Loucy (cell line): Measurements from ENCODE around the gene AGPAT2.

Experiments
- H2AFZ ChIP-seq: fragments of 200-600 bp; sonication (generic); 2 replicates; pipeline ENCODE4 v1.6.0; 2016; ENCODE audit warnings: antibody characterized with exemption, mild to moderate bottlenecking, low read length, moderate library complexity
- H3F3A ChIP-seq: fragments of 200-600 bp; 2 replicates; pipeline ENCODE4 v1.6.0; 2016; ENCODE audit warnings: antibody characterized with exemption, low read depth, mild to moderate bottlenecking
- H3K27me3 ChIP-seq: fragments of 200-600 bp; sonication (generic); 2 replicates; pipeline ENCODE4 v1.6.1; 2014; ENCODE audit warnings: low read length, mild to moderate bottlenecking; ENCODE audit not compliant: insufficient read depth, poor library complexity, severe bottlenecking
- H3K36me3 ChIP-seq: fragments of 200-600 bp; sonication (generic); 2 replicates; pipeline ENCODE4 v1.6.1; 2016; ENCODE audit warnings: low read length; ENCODE audit not compliant: insufficient read depth
- H3K4me1 ChIP-seq: fragments of 200-600 bp; sonication (generic); 2 replicates; pipeline ENCODE4 v1.5.1; 2014; ENCODE audit warnings: low read length, mild to moderate bottlenecking; ENCODE audit not compliant: insufficient read depth, poor library complexity, severe bottlenecking
- H3K4me2 ChIP-seq: fragments of 200-600 bp; sonication (generic); 2 replicates; pipeline ENCODE4 v1.6.0; 2014; ENCODE audit warnings: antibody characterized with exemption, low read length, low read depth, mild to moderate bottlenecking; ENCODE audit not compliant: poor library complexity, severe bottlenecking
- H3K4me3 ChIP-seq: fragments of 200-600 bp; sonication (generic); 2 replicates; pipeline ENCODE4 v1.5.1; 2014; ENCODE audit warnings: low read length, mild to moderate bottlenecking, mixed read lengths; ENCODE audit not compliant: poor library complexity, severe bottlenecking
- H3K79me2 ChIP-seq: fragments of 200-600 bp; sonication (generic); 2 replicates; pipeline ENCODE4 v1.6.1; 2014; ENCODE audit warnings: low read length; ENCODE audit not compliant: insufficient read depth
- H3K9ac ChIP-seq: fragments of 200-600 bp; sonication (generic); 2 replicates; pipeline ENCODE4 v1.6.0; 2014; ENCODE audit warnings: mild to moderate bottlenecking, low read depth, low read length, moderate library complexity; ENCODE audit not compliant: poor library complexity, severe bottlenecking
- H3K9me2 ChIP-seq: fragments of 200-600 bp; sonication (generic); replicated peaks from 2 replicates; pipeline ENCODE4 v1.6.1; 2016; ENCODE audit warnings: low read depth, low read length, mixed read lengths
- H3K9me3 ChIP-seq: fragments of 200-600 bp; sonication (generic); 2 replicates; pipeline ENCODE4 v1.6.1; 2014; ENCODE audit warnings: mild to moderate bottlenecking, antibody characterized with exemption, low read length, low read depth; ENCODE audit not compliant: insufficient read depth
- H4K20me1 ChIP-seq: fragments of 200-600 bp; sonication (generic); 2 replicates; pipeline ENCODE4 v1.6.0; 2014; ENCODE audit warnings: antibody characterized with exemption, low read length, mild to moderate bottlenecking; ENCODE audit not compliant: insufficient read depth, poor library complexity, severe bottlenecking
- EZH2phosphoT487 ChIP-seq: fragments of 200-600 bp; IDR thresholded peaks from 2 replicates; pipeline ENCODE4 v1.6.1; 2018; ENCODE audit warnings: antibody characterized with exemption, mild to moderate bottlenecking, moderate library complexity, borderline replicate concordance
- TF ChIP-seq, protein P1 (sequence below): fragments of 200-600 bp; sonication (generic); conservative IDR thresholded peaks from 2 replicates; pipeline ENCODE4 v1.5.1; 2014; ENCODE audit warnings: mild to moderate bottlenecking, antibody characterized with exemption, low read length

Gene AGPAT2

DNA sequence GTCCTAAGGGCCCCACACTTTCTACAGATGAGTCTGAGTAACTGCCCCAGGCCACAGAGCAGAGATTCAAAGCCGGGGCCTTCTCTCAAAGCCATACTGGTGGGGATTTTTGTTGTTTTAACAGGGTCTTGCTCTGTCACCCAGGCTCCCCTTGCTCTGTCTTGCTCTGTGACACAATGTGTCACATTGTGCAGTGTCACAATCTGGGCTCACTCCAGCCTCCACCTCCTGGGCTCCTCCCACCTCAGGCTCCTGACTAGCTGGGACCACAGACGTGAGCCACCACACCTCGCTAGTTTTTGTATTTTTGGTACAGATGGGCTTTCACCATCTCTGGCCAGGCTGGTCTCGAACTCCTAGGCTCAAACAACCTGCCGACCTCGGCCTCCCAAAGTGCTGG is 8.6 kb downstream of the AGPAT2 start:
- no peak overlapping the region for H3K4me3 ChIP-seq
- no peaks in the 10 kb centered on the region for H3K27me3 ChIP-seq
- H3K9me2 ChIP-seq, result no peaks in the 10 kb centered on the region
- no peak overlapping the region for H2AFZ ChIP-seq
- peaks cover 2% of the 10 kb centered on the region for H4K20me1 ChIP-seq
- no peak overlapping the region for H3K4me2 ChIP-seq
- H3F3A ChIP-seq, result no peaks in the 10 kb centered on the region
- no peak overlapping the region for H3K9ac ChIP-seq
- peaks cover 19% of the 10 kb centered on the region for H3K79me2 ChIP-seq
- TF ChIP-seq, protein P1, sequence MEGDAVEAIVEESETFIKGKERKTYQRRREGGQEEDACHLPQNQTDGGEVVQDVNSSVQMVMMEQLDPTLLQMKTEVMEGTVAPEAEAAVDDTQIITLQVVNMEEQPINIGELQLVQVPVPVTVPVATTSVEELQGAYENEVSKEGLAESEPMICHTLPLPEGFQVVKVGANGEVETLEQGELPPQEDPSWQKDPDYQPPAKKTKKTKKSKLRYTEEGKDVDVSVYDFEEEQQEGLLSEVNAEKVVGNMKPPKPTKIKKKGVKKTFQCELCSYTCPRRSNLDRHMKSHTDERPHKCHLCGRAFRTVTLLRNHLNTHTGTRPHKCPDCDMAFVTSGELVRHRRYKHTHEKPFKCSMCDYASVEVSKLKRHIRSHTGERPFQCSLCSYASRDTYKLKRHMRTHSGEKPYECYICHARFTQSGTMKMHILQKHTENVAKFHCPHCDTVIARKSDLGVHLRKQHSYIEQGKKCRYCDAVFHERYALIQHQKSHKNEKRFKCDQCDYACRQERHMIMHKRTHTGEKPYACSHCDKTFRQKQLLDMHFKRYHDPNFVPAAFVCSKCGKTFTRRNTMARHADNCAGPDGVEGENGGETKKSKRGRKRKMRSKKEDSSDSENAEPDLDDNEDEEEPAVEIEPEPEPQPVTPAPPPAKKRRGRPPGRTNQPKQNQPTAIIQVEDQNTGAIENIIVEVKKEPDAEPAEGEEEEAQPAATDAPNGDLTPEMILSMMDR, result no peak
- TF ChIP-seq EZH2phosphoT487, result no peak
- peaks cover 2% of the 10 kb centered on the region for H3K4me1 ChIP-seq
- H3K36me3 ChIP-seq, result peaks cover 10% of the 10 kb centered on the region; the same call in 1 of the 2 replicates
- H3K9me3 ChIP-seq, result no peaks in the 10 kb centered on the region

DNA sequence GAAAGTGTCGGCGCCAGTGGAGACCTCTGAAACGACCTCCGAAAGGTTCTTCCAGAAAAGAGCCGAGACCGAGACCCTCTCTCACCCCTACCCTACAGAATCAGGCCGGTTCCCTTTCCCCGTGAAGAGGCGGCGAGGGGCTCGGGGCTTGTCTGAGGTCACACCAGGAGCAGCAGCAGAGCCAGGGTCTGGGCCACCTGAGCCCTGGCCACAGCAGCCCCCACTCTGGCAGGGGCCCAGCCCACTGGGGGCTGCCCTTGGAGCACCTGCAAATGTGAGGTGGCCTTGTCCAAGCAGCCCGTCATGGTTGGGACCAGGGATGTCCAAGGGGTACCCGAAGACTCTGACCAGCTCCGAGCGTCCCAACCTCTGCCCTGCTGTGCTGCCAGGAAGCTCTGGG is 9.2 kb downstream of the AGPAT2 start:
- no peaks in the 10 kb centered on the region for H3K27me3 ChIP-seq
- no peak overlapping the region for H3K4me2 ChIP-seq
- no peak overlapping the region for H3K4me3 ChIP-seq
- H4K20me1 ChIP-seq, result no peaks in the 10 kb centered on the region
- no peak overlapping the region for H3K9ac ChIP-seq
- no peaks in the 10 kb centered on the region for H3K9me3 ChIP-seq
- no peaks in the 10 kb centered on the region for H3K4me1 ChIP-seq
- no peak for TF ChIP-seq EZH2phosphoT487
- TF ChIP-seq, protein P1, result no peak
- H3F3A ChIP-seq, result no peaks in the 10 kb centered on the region
- H3K36me3 ChIP-seq, result peaks cover 10% of the 10 kb centered on the region; the same call in 1 of the 2 replicates
- peaks cover 13% of the 10 kb centered on the region for H3K79me2 ChIP-seq
- H2AFZ ChIP-seq, result no peak overlapping the region
- H3K9me2 ChIP-seq, result no peaks in the 10 kb centered on the region

DNA sequence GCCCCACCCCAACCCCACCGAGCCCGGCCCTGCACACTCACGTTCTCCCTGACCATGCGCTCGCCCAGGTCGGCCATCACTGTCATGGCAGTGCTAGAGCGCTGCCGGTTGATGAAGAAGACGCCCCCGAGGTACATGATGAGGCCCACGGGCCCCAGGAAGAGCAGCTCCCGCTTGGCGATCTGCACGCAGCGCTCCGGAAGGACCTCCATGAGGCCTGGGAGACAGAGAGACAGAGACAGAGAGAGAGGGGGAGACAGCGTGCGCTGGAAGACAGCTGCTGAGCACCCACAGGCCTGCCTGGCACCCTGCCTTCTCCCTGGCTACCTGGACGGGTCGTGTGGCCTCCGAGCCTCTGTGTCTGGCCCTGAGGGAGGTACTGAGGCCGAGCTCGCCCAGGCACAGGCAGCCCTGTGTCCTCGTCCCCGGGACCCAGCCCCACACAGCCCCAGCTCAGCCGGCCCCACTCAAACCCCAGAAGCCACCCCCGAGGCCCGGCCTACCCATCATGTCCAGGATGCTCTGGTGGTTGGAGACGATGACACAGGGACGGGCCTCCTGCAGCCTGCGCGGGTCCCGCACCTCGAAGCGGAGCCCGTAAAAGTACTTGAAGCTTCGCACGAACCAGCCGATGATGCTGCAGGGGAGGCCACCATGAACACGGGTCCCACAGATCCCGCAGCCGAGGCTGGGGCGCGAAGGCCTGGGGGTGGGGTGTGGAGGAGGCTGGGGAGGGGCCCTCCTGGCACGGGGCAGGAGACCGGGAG is 10.2 kb downstream of the AGPAT2 start:
- Histone ChIP-seq H3K9me2 (no peaks in the 10 kb centered on the region), H3K4me2 (no peak overlapping the region), H3K79me2 (peaks cover 7% of the 10 kb centered on the region; the same call in 1 of the 2 replicates), H3K27me3 (no peaks in the 10 kb centered on the region), H3K4me1 (no peaks in the 10 kb centered on the region), H3K4me3 (no peak overlapping the region), H3F3A (no peaks in the 10 kb centered on the region), H3K9me3 (no peaks in the 10 kb centered on the region), H3K9ac (no peak overlapping the region), H4K20me1 (no peaks in the 10 kb centered on the region), H3K36me3 (peaks cover 10% of the 10 kb centered on the region; the same call in 1 of the 2 replicates), H2AFZ (no peak overlapping the region)
- TF ChIP-seq, protein P1, result no peak
